ENCODE measurements around the gene SLC50A1. TPM values are rescaled to one million over a fixed set of nuclear protein-coding genes. Genes with fewer than 3 reads are reported as not detected.

Gene SLC50A1
- total and polyA plus RNA-seq, 8 donors: 4.5 to 114 (median 39.9) TPM

DNA sequence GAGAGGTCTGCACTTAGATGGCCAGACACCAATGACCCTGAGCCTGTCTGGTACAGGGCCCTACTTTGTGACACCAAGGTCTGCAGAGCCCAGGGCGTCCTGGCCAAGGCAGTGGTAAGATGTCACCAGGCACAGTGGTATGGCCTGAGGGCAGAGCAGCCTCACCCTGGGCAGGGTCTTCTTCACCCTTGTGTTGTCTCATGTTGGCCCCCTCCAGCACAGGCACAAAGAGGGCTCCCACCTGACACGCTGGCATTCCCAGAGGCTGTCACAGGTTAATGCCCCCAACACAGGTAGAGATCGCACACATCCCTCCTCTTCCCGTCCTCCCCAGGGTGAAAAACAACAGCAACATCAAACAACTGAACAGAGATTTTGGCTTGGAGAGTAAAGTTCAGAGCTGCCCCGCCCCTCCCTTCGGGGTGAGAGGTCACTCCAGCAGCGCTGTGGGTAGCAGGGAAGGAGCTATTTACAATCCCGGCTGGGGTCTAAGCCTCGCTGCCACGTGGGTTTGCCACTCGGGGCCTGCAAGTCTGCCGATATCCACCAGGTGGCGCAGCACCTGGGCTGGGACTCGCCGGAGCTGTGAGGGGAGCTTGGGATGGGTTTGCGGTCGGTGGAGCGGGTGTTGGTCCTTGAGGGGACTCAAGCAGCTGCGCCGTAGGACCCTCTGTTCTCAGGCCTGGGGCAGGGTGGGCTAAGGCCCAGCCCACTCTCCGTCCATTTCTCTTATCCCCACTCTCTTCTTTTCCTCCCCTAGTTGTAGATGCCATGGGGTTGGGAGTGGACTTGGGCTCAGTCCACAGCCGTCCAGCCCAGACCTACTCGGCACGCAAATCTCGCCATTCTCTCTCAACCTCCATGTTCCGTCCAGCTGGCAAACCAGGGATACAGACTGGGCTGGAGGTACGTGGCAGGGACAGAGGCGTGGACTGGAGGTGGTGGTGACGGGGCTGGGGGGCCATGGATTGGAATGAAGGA is 44.3 kb upstream of the SLC50A1 start:
- no peak overlapping the region for H3K27ac ChIP-seq
- no peak overlapping the region for H3K4me3 ChIP-seq

DNA sequence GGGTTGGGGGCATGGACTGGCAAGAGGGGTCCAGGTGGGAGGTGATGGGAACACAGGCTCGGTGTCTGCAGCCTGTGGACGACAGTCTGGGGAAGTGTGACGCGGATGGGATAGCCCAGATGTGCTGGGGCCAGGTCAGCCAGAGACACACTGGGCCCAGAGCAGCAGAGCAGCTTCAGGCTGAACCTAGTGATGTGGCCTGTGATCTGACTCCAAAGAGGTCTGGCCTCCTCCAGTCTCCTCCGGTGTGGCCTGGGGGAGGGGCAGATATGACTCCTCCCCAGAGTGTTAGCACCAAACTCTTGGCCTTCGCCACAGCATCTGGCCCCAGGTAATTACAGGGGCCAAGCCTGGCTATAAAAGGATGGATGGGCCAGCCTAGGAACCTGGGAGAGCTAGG is 43.5 kb upstream of the SLC50A1 start:
- no peaks in the 10 kb centered on the region for H3K9me3 ChIP-seq
- TF ChIP-seq EP300 (IDR thresholded peaks at IDR 0.05) (no peak), POLR2AphosphoS5 (IDR thresholded peaks at IDR 0.05) (no peak), POLR2A (IDR thresholded peaks at IDR 0.05) (no peak), CTCF (IDR thresholded peaks at IDR 0.05) (no peak)
- no peaks in the 10 kb centered on the region for H3K27me3 ChIP-seq
- 76 to 92% (median 81%) methylated on average over 6 of the region's 6 CpGs for WGBS, 5 donors
- intact Hi-C loops (cut with DNase I; ENCODE audit: low total_unique reads): loop anchor here (5.0 kb wide), 1 partner anchor 75 kb away; no protein-coding TSS in a partner anchor
- DNase-seq: no peak
- peaks cover 15 to 25% (median 21%) of the 10 kb centered on the region in 4 donors for H3K4me1 ChIP-seq
- H3K36me3 ChIP-seq: no peaks in the 10 kb centered on the region
- no peak overlapping the region for H3K4me3 ChIP-seq
- H3K27ac ChIP-seq: no peak overlapping the region

More for the DNA sequence above, 44.3 kb upstream of the SLC50A1 start:
- H3K4me1 ChIP-seq: peaks cover 15 to 26% (median 22%) of the 10 kb centered on the region in 4 donors
- peak; percentile 84 to 92 for DNase-seq
- TF ChIP-seq CTCF (IDR thresholded peaks at IDR 0.05) (peak in 6 of 7 experiments; percentile 91 to 99 (median 98)), EP300 (IDR thresholded peaks at IDR 0.05) (no peak), POLR2A (IDR thresholded peaks at IDR 0.05) (no peak), POLR2AphosphoS5 (IDR thresholded peaks at IDR 0.05) (peak in 1 of 3 donors; percentile 62)
- no peaks in the 10 kb centered on the region for H3K27me3 ChIP-seq
- no peaks in the 10 kb centered on the region for H3K9me3 ChIP-seq
- 16 to 27% (median 20%) methylated on average over 18 to 29 of the region's 29 CpGs for WGBS, 5 donors
- H3K36me3 ChIP-seq: no peaks in the 10 kb centered on the region
- intact Hi-C loops (cut with DNase I; ENCODE audit: low total_unique reads): loop anchor here (5.0 kb wide), 1 partner anchor 76 kb away; no protein-coding TSS in a partner anchor

DNA sequence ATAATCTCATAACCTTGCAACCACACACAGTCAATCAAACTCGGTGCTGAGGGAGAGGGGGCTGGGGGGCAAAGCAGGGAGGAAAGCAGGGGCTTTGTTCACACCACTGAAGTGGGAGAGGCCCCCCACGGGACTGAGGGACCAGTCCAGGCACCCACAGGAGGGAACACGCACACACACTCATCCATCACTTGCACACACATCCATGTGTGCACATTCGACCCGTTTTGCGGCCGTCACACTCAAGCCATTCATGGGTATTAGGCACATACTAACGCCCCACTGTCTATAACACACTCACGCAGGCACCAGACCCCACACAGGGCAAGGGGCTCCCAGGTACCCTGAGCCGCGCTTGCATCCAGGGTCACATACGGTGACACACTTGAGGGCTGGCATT is 43.0 kb upstream of the SLC50A1 start:
- intact Hi-C loops (cut with DNase I; ENCODE audit: low total_unique reads): loop anchor here (5.0 kb wide), 1 partner anchor 75 kb away; no protein-coding TSS in a partner anchor
- 84 to 92% (median 88%) methylated on average over 11 to 12 of the region's 12 CpGs for WGBS, 5 donors
- H3K9me3 ChIP-seq: no peaks in the 10 kb centered on the region
- no peak for TF ChIP-seq EP300 (IDR thresholded peaks at IDR 0.05)
- TF ChIP-seq CTCF (IDR thresholded peaks at IDR 0.05): no peak
- no peak for TF ChIP-seq POLR2A (IDR thresholded peaks at IDR 0.05)
- TF ChIP-seq POLR2AphosphoS5 (IDR thresholded peaks at IDR 0.05): no peak
- no peak for DNase-seq
- no peak overlapping the region for H3K4me3 ChIP-seq
- peaks cover 15 to 25% (median 21%) of the 10 kb centered on the region in 4 donors for H3K4me1 ChIP-seq
- H3K36me3 ChIP-seq: no peaks in the 10 kb centered on the region
- no peak overlapping the region for H3K27ac ChIP-seq
- no peaks in the 10 kb centered on the region for H3K27me3 ChIP-seq

DNA sequence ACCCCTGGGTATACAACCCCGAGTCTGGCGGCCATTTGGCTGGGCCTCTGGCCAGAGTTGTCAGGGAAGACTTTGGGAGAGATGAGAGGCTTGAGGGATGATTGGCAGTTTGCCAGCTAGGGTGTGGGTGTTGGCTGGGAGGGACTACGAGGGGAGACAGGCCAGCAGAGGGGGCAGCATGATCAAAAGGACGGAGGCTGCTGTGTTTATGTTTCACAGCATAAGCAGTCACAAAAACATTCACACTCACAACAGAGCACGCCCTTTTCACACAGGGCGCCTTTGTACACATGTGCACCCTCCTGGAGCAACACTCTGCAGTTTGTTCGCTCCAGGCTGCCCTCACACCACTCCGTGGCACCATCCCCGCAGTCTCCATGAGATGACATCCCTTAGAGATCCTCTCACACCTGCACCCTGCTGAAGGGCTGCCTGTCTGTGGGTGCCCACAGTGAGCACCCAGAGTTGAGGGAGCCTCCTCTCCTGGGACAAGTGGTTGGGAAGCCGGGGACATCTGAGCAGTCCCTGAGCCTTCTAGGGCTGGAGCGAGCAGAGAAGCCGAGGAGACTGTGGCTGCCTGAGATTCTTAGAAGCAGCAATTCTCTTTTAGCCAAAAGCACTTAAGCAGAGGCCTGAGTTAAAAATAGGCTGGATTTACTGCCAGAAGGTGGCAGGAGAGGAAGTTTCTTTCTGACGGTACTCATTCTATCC is 41.6 kb upstream of the SLC50A1 start:
- intact Hi-C loops (cut with DNase I; ENCODE audit: low total_unique reads): loop anchor here (5.0 kb wide), 1 partner anchor 73 kb away; no protein-coding TSS in a partner anchor
- Histone ChIP-seq H3K4me3 (no peak overlapping the region), H3K9me3 (no peaks in the 10 kb centered on the region), H3K4me1 (peaks cover 15 to 25% (median 21%) of the 10 kb centered on the region in 4 donors), H3K27ac (peak overlapping the region in 4 of 5 donors; percentile 9 to 46 (median 30)), H3K27me3 (no peaks in the 10 kb centered on the region), H3K36me3 (no peaks in the 10 kb centered on the region)
- TF ChIP-seq CTCF (IDR thresholded peaks at IDR 0.05) (peak in 4 of 7 experiments; percentile 9 to 46 (median 22)), EP300 (IDR thresholded peaks at IDR 0.05) (no peak)
- DNase-seq: peak in 1 of 2 donors; percentile 81
- 13 to 27% (median 23%) methylated on average over 12 to 13 of the region's 13 CpGs for WGBS, 5 donors
